Neuronal stem cell (in vitro differentiated cells): ENCODE data around the gene CSNK1G2.

Experiments
- DNase-seq: peaks from one replicate; pipeline ENCODE4 v3.0.0-alpha.2; 2013; ENCODE audit warnings: low spot score
- H2AFZ ChIP-seq: one replicate; pipeline ENCODE4 v1.6.1; 2013; ENCODE audit warnings: mild to moderate bottlenecking, low read length, inconsistent platforms
- H2AK5ac ChIP-seq: 2 replicates; pipeline ENCODE4 v1.6.1; 2013; ENCODE audit warnings: low read depth, mild to moderate bottlenecking, inconsistent platforms, low read length, moderate library complexity, mixed read lengths
- H2BK120ac ChIP-seq: 2 replicates; pipeline ENCODE4 v1.6.1; 2013; ENCODE audit warnings: low read depth, mild to moderate bottlenecking, inconsistent platforms, low read length, moderate library complexity, mixed read lengths
- H2BK12ac ChIP-seq: one replicate; pipeline ENCODE4 v1.6.1; 2013; ENCODE audit warnings: low read length, inconsistent platforms
- H2BK15ac ChIP-seq: 2 replicates; pipeline ENCODE4 v1.6.1; 2013; ENCODE audit warnings: mild to moderate bottlenecking, low read length, inconsistent platforms, mixed read lengths
- H2BK5ac ChIP-seq: one replicate; pipeline ENCODE4 v1.6.1; 2013; ENCODE audit warnings: inconsistent platforms, mild to moderate bottlenecking, low read length, moderate library complexity
- H3K14ac ChIP-seq: one replicate; pipeline ENCODE4 v1.6.1; 2013; ENCODE audit warnings: low read length, inconsistent platforms
- H3K18ac ChIP-seq: 2 replicates; pipeline ENCODE4 v1.6.1; 2013; ENCODE audit warnings: low read length, inconsistent platforms
- H3K23ac ChIP-seq: 2 replicates; pipeline ENCODE4 v1.6.1; 2013; ENCODE audit warnings: low read depth, mild to moderate bottlenecking, mixed read lengths, low read length, inconsistent platforms; ENCODE audit not compliant: poor library complexity
- H3K27ac ChIP-seq: replicated peaks from 3 replicates; pipeline ENCODE4 v1.5.1; 2013; ENCODE audit warnings: low read length, inconsistent platforms
- H3K27me3 ChIP-seq, 3 experiments: 2 replicates each; pipeline ENCODE4 v1.6.1; 2013; ENCODE audit warnings: low read length in 3 of 3, mild to moderate bottlenecking in 2 of 3, inconsistent platforms in 1 of 3, low read depth in 1 of 3, mixed read lengths in 1 of 3, moderate library complexity in 1 of 3; ENCODE audit not compliant: control insufficient read depth in 3 of 3, insufficient read depth in 3 of 3
- H3K36me3 ChIP-seq, 2 donors: replicated peaks in 1 of 2; 2 replicates each; pipeline ENCODE4 v1.6.1; 2013; ENCODE audit warnings: low read length in 2 of 2; ENCODE audit not compliant: control insufficient read depth in 2 of 2, insufficient read depth in 2 of 2
- H3K4ac ChIP-seq: 2 replicates; pipeline ENCODE4 v1.6.1; 2013; ENCODE audit warnings: inconsistent platforms, mild to moderate bottlenecking, low read length, moderate library complexity
- H3K4me1 ChIP-seq, 2 donors: 1 replicate in 1 of 2; 2 replicates in 1 of 2; pipeline ENCODE4 v1.6.1; 2013; ENCODE audit warnings: low read length in 2 of 2, low read depth in 1 of 2; ENCODE audit not compliant: control insufficient read depth in 2 of 2, insufficient read depth in 1 of 2
- H3K4me2 ChIP-seq: one replicate; pipeline ENCODE4 v1.6.1; 2013; ENCODE audit warnings: mild to moderate bottlenecking, low read length, inconsistent platforms; ENCODE audit not compliant: insufficient read depth, poor library complexity, severe bottlenecking
- H3K4me3 ChIP-seq, 2 donors: 2 replicates each; pipeline ENCODE4 v1.5.1; 2013; ENCODE audit warnings: low read length in 2 of 2, mild to moderate bottlenecking in 2 of 2, inconsistent platforms in 1 of 2, moderate library complexity in 1 of 2
- H3K79me1 ChIP-seq: one replicate; pipeline ENCODE4 v1.6.1; 2013; ENCODE audit warnings: low read depth, mild to moderate bottlenecking, inconsistent platforms, low read length, moderate library complexity
- H3K9ac ChIP-seq: one replicate; pipeline ENCODE4 v1.6.1; 2013; ENCODE audit warnings: mild to moderate bottlenecking, low read depth, low read length, inconsistent platforms; ENCODE audit not compliant: poor library complexity
- H3K9me3 ChIP-seq, 2 donors: replicated peaks in 1 of 2; 2 replicates each; pipeline versions ENCODE3 to v1.6.1; 2013; ENCODE audit warnings: low read length in 2 of 2, mild to moderate bottlenecking in 2 of 2, inconsistent platforms in 1 of 2, low read depth in 1 of 2, mixed read lengths in 1 of 2, moderate library complexity in 1 of 2; ENCODE audit not compliant: control insufficient read depth in 2 of 2, insufficient read depth in 1 of 2
- H4K8ac ChIP-seq: one replicate; pipeline ENCODE4 v1.6.1; 2013; ENCODE audit warnings: low read depth, mild to moderate bottlenecking, inconsistent platforms, low read length, moderate library complexity
- H4K91ac ChIP-seq: one replicate; pipeline ENCODE4 v1.6.1; 2013; ENCODE audit warnings: low read length, low read depth, mild to moderate bottlenecking, inconsistent platforms; ENCODE audit not compliant: poor library complexity
- WGBS, 2 donors: extraction: QIAGEN DNeasy Blood & Tissue Kit; methylation state at CpG; one replicate each; pipeline ENCODE4 v1.1.7; 2013; ENCODE audit warnings: missing lambda C conversion rate in 2 of 2, mixed read lengths in 1 of 2; ENCODE audit not compliant: insufficient read length in 2 of 2, insufficient replicate concordance in 1 of 2; ENCODE audit errors: extremely low coverage in 2 of 2; 5-methylcytosine and 5-hydroxymethylcytosine counted together

The CSNK1G2 gene

GRCh38 chr19:1933942-1934341 is 7.0 kb upstream of the CSNK1G2 start:
- Histone ChIP-seq H3K9ac (no peak overlapping the region), H3K27ac (no peak overlapping the region), H3K18ac (no peak overlapping the region), H2AK5ac (no peak overlapping the region), H3K14ac (no peak overlapping the region), H3K79me1 (peaks cover 2% of the 10 kb centered on the region), H3K4me3 (peak overlapping the region in 1 of 2 donors; percentile 53), H2BK12ac (no peak overlapping the region), H2BK120ac (no peak overlapping the region), H2BK15ac (no peak overlapping the region), H4K8ac (no peak overlapping the region), H3K9me3 (peaks cover 7 to 11% of the 10 kb centered on the region in 2 donors), H2BK5ac (no peak overlapping the region), H3K4me1 (peaks cover 3 to 4% of the 10 kb centered on the region in 2 donors), H3K4ac (no peak overlapping the region), H3K23ac (no peak overlapping the region), H3K27me3 (peaks cover 0 to 7% (median 0%) of the 10 kb centered on the region in 3 experiments), H3K4me2 (no peak overlapping the region), H3K36me3 (no peaks in the 10 kb centered on the region), H2AFZ (no peak overlapping the region), H4K91ac (no peak overlapping the region)
- no peak for DNase-seq
- no CpG with 5 or more reads among the region's 8 CpGs for WGBS, 2 donors

- no peak overlapping the region for H2BK15ac ChIP-seq
- H3K36me3 ChIP-seq, result no peaks in the 10 kb centered on the region
- H3K79me1 ChIP-seq, result peaks cover 2% of the 10 kb centered on the region
- no peak overlapping the region for H2BK120ac ChIP-seq
- H4K91ac ChIP-seq, result no peak overlapping the region
- H3K14ac ChIP-seq, result no peak overlapping the region
- no peak for DNase-seq
- no peak overlapping the region for H3K4me3 ChIP-seq
- no peak overlapping the region for H4K8ac ChIP-seq
- peaks cover 0 to 4% (median 0%) of the 10 kb centered on the region in 3 experiments for H3K27me3 ChIP-seq
- H2BK5ac ChIP-seq, result no peak overlapping the region
- peaks cover 7 to 11% of the 10 kb centered on the region in 2 donors for H3K9me3 ChIP-seq
- no peak overlapping the region for H3K18ac ChIP-seq
- H3K4me1 ChIP-seq, result peaks cover 2 to 7% of the 10 kb centered on the region in 2 donors
- H3K4me2 ChIP-seq, result no peak overlapping the region
- H2AFZ ChIP-seq, result no peak overlapping the region
- peak overlapping the region; percentile 20 for H2AK5ac ChIP-seq
- no peak overlapping the region for H3K4ac ChIP-seq
- H2BK12ac ChIP-seq, result no peak overlapping the region
- no CpG with 5 or more reads among the region's 11 CpGs for whole genome bisulfite sequencing, 2 donors
- H3K27ac ChIP-seq, result no peak overlapping the region
- H3K23ac ChIP-seq, result no peak overlapping the region
- H3K9ac ChIP-seq, result no peak overlapping the region
Observed at GRCh38 chr19:1935484-1936208, 5.3 kb upstream of the CSNK1G2 start.

GRCh38 chr19:1936430-1936829 is 4.5 kb upstream of the CSNK1G2 start:
- Histone ChIP-seq H2BK5ac (no peak overlapping the region), H3K4me2 (no peak overlapping the region), H3K9me3 (peaks cover 7 to 11% of the 10 kb centered on the region in 2 donors), H4K91ac (no peak overlapping the region), H3K27me3 (peaks cover 0 to 4% (median 0%) of the 10 kb centered on the region in 3 experiments), H3K18ac (no peak overlapping the region), H3K23ac (no peak overlapping the region), H3K9ac (no peak overlapping the region), H3K4ac (no peak overlapping the region), H2BK15ac (no peak overlapping the region), H4K8ac (no peak overlapping the region), H3K36me3 (no peaks in the 10 kb centered on the region), H2AFZ (no peak overlapping the region), H3K4me3 (no peak overlapping the region), H3K27ac (no peak overlapping the region), H2BK12ac (no peak overlapping the region), H2BK120ac (no peak overlapping the region), H3K4me1 (peaks cover 2 to 7% of the 10 kb centered on the region in 2 donors), H3K79me1 (peaks cover 2% of the 10 kb centered on the region), H3K14ac (no peak overlapping the region), H2AK5ac (no peak overlapping the region)
- WGBS, 2 donors, result no CpG with 5 or more reads among the region's 3 CpGs
- no peak for DNase-seq

- Histone ChIP-seq H2BK5ac (no peak overlapping the region), H3K23ac (no peak overlapping the region), H3K36me3 (no peaks in the 10 kb centered on the region), H3K14ac (no peak overlapping the region), H3K4me2 (no peak overlapping the region), H2AFZ (no peak overlapping the region), H3K18ac (peak overlapping the region; percentile 74), H4K91ac (no peak overlapping the region), H4K8ac (no peak overlapping the region), H3K79me1 (peaks cover 3% of the 10 kb centered on the region), H3K27me3 (peaks cover 0 to 2% (median 0%) of the 10 kb centered on the region in 3 experiments), H2BK12ac (peak overlapping the region; percentile 6), H3K4me3 (no peak overlapping the region), H3K9ac (no peak overlapping the region), H3K4me1 (peaks cover 2 to 7% of the 10 kb centered on the region in 2 donors), H2BK15ac (no peak overlapping the region), H2AK5ac (peak overlapping the region; percentile 19), H3K4ac (no peak overlapping the region), H2BK120ac (no peak overlapping the region), H3K9me3 (peaks cover 7% of the 10 kb centered on the region in 2 donors), H3K27ac (no peak overlapping the region)
- WGBS, 2 donors, result no CpG with 5 or more reads among the region's 24 CpGs
- DNase-seq, result no peak
Observed at GRCh38 chr19:1936916-1937610, 3.9 kb upstream of the CSNK1G2 start.
